Cardiac muscle cell (in vitro differentiated cells and primary cell): ENCODE data around the gene DNAH6. TPM values are rescaled to one million over a fixed set of nuclear protein-coding genes. Genes with fewer than 3 reads are reported as not detected.

Experiments used
- DNase-seq, 2 donors: peaks; one replicate each; pipeline versions ENCODE4 v3.0.0 to v3.0.0-alpha.2; 2010 to 2017; ENCODE audit warnings: low read depth in 1 of 2, low spot score in 1 of 2
- H3K27ac ChIP-seq: fragments of 200-600 bp; sonication (generic); 2 replicates; pipeline ENCODE4 v1.5.1; 2016
- H3K27me3 ChIP-seq: fragments of 200-600 bp; sonication (generic); 2 replicates; pipeline ENCODE4 v1.6.0; 2016; ENCODE audit warnings: control low read depth
- H3K36me3 ChIP-seq: fragments of 200-600 bp; sonication (generic); 2 replicates; pipeline ENCODE4 v1.5.1; 2016; ENCODE audit warnings: control low read depth
- H3K4me1 ChIP-seq: fragments of 200-600 bp; sonication (generic); 2 replicates; pipeline ENCODE4 v1.8.1; 2017; ENCODE audit warnings: low read depth, mild to moderate bottlenecking, mixed run types
- H3K4me3 ChIP-seq: fragments of 200-600 bp; sonication (generic); 2 replicates; pipeline ENCODE4 v1.5.1; 2016; ENCODE audit warnings: mild to moderate bottlenecking
- H3K9me3 ChIP-seq: fragments of 200-600 bp; sonication (generic); 2 replicates; pipeline ENCODE4 v1.5.1; 2017; ENCODE audit warnings: low read depth, mild to moderate bottlenecking, control low read depth
- CTCF ChIP-seq: IDR thresholded peaks from 2 replicates; pipeline ENCODE4 v1.5.1; 2012; ENCODE audit warnings: low read depth, mild to moderate bottlenecking, low read length
- polyA plus RNA-seq: library from polyadenylated mRNA; unstranded; fragments of >200 nt; fragmentation: Nextera tagmentation; extraction: Ambion mirVana; gene quantifications from 2 replicates; pipeline ENCODE4 v1.2.1, GENCODE V29; 2016
- total RNA-seq: library from RNA; depleted of rRNA; stranded (reverse); fragments of >200 nt; gene quantifications from 2 replicates; pipeline ENCODE4 v1.2.3, GENCODE V29; 2016

The DNAH6 gene
- total and polyA plus RNA-seq, 2 experiments from 2014 or later: 0.66 to 0.73 TPM

- Histone ChIP-seq H3K27me3 (peaks cover 7% of the 10 kb centered on the region), H3K4me3 (no peak overlapping the region), H3K36me3 (no peaks in the 10 kb centered on the region), H3K27ac (no peak overlapping the region), H3K4me1 (no peaks in the 10 kb centered on the region), H3K9me3 (no peaks in the 10 kb centered on the region)
- no peak for DNase-seq
- no peak for TF ChIP-seq CTCF
Observed at GRCh38 chr2:84636080-84636971, 120.0 kb downstream of the DNAH6 start.

GRCh38 chr2:84639751-84640150, 123.5 kb downstream of the DNAH6 start:
- Histone ChIP-seq H3K4me3 (no peak overlapping the region), H3K27ac (no peak overlapping the region), H3K36me3 (no peaks in the 10 kb centered on the region), H3K4me1 (no peaks in the 10 kb centered on the region), H3K27me3 (no peaks in the 10 kb centered on the region), H3K9me3 (no peaks in the 10 kb centered on the region)
- no peak for DNase-seq
- TF ChIP-seq CTCF: no peak

- TF ChIP-seq CTCF: no peak
- H3K4me1 ChIP-seq: no peaks in the 10 kb centered on the region
- no peaks in the 10 kb centered on the region for H3K36me3 ChIP-seq
- no peak overlapping the region for H3K27ac ChIP-seq
- no peak for DNase-seq
- H3K27me3 ChIP-seq: no peaks in the 10 kb centered on the region
- H3K4me3 ChIP-seq: no peak overlapping the region
- no peaks in the 10 kb centered on the region for H3K9me3 ChIP-seq
Observed at GRCh38 chr2:84640411-84640810, 124.1 kb downstream of the DNAH6 start.

- no peaks in the 10 kb centered on the region for H3K9me3 ChIP-seq
- DNase-seq: no peak
- TF ChIP-seq CTCF: no peak
Observed at GRCh38 chr2:84641021-84641420, 124.7 kb downstream of the DNAH6 start.

GRCh38 chr2:84643991-84644390, 127.7 kb downstream of the DNAH6 start:
- DNase-seq: no peak
- Histone ChIP-seq H3K9me3 (no peaks in the 10 kb centered on the region), H3K27me3 (no peaks in the 10 kb centered on the region), H3K4me3 (no peak overlapping the region), H3K27ac (no peak overlapping the region), H3K36me3 (no peaks in the 10 kb centered on the region), H3K4me1 (no peaks in the 10 kb centered on the region)
- no peak for TF ChIP-seq CTCF

More at GRCh38 chr2:84641021-84641420, 124.7 kb downstream of the DNAH6 start:
- H3K36me3 ChIP-seq: no peaks in the 10 kb centered on the region
- no peaks in the 10 kb centered on the region for H3K27me3 ChIP-seq
- H3K4me1 ChIP-seq: no peaks in the 10 kb centered on the region
- H3K4me3 ChIP-seq: no peak overlapping the region
- no peak overlapping the region for H3K27ac ChIP-seq
